HG02798 (cell line): Measurements from ENCODE around the gene PCOLCE2.

Experiments used
- ATAC-seq: cut with Tn5 transposase; IDR thresholded peaks from one replicate; pipeline ENCODE4 v1.9.1; 2021; ENCODE audit warnings: mild to moderate bottlenecking; ENCODE audit not compliant: unreplicated experiment, poor library complexity

Gene PCOLCE2

GRCh38 chr3:142818651-142819050 is 70.2 kb downstream of the PCOLCE2 start:
- ATAC-seq, result no peak

GRCh38 chr3:142817897-142818296 is 71.0 kb downstream of the PCOLCE2 start:
- ATAC-seq, result no peak

DNA sequence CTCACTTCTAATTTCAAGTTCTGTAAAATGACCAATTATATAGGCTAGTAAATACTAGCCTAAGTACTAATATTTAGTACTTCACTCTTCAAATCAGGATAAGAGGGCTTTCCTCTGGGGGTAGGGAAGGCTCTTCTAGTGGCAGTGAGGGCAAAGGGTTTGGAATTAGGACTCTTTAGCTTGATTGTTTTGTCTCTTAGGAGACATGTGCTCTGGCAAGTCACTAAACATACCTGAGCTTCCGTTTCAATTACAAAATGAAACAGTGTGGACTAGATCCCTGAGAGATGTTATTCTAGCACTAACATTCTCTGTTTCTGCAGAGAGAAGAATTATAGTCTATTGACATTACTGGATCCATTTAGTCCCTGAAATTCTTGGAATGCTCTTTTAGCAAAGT is 71.5 kb downstream of the PCOLCE2 start:
- no peak for ATAC-seq

GRCh38 chr3:142815803-142816202 is 73.1 kb downstream of the PCOLCE2 start:
- no peak for ATAC-seq

DNA sequence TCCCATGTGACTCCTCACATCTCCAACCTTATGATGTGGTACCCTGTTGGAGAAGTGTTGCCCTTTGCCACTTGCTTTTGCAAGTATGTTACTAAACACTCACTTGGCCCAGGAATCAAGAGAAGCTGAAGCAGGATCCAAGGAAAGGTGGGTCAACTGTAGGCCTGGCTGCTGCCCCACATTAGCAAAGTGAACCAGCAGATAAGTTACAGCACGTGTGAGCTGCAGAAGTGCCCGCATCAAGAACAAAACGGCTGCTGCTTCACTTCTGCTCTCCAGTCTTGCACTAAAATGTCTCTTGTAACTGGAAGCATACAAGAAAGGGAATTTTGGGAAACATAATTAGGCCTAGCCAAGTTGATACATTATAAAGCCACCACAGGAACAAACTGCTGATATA is 79.6 kb downstream of the PCOLCE2 start:
- no peak for ATAC-seq

DNA sequence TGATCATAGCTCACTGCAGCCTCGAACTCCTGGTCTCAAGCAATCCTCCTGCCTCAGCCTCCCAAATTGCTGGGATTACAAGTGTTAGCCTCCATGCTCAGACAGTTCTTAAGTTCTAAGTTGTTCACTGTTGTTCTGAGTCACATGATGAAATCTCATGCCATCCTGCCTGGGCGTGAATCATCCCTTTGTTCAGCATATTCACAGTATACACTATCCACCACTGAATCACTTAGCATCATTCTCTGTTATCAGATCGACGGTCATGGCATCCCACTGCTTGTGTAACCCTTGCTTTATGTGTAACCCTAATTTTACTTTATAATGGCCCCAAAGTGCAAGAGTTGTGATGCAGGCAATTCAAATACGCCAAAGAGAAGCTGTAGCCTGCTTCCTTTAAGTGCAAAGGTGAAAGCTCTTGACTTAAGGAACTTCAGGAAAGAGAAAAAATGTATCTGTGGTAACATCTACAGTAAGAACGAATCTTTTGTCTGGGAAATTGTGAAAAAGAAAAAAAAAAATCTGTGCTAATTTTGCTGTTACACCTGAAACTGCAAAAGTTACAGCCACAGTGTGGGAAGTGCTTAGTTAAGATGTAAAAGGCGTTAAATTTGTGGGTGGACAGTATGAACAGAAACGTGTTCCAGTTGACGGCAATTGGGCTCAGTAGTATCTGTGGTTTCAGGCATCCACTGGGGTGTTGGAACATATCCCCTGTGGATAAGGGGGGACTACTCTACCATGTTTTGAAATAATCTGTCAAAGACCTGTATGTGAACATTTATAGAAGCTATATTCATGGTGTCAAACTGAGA is 80.6 kb downstream of the PCOLCE2 start:
- ATAC-seq, result no peak

DNA sequence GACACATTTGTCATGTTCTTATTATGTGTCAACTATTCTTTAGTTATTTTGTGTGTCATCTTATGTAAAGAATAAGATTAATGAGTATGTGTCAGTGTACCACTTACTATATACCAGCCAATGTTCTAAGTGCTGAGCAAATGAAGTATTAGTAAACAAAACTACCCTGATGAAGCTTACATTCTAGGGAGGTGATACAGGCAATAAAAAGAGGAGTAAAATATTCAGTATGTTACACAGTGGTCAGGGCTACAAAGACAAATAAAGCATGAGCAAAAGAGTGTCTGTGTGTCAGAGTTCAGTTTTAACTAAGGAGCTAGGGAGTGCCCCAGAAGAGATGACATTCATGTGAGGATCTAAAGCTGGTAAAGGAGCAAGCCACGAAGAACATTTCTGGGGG is 86.0 kb downstream of the PCOLCE2 start:
- no peak for ATAC-seq

GRCh38 chr3:142801746-142802145 is 87.1 kb downstream of the PCOLCE2 start:
- no peak for ATAC-seq

DNA sequence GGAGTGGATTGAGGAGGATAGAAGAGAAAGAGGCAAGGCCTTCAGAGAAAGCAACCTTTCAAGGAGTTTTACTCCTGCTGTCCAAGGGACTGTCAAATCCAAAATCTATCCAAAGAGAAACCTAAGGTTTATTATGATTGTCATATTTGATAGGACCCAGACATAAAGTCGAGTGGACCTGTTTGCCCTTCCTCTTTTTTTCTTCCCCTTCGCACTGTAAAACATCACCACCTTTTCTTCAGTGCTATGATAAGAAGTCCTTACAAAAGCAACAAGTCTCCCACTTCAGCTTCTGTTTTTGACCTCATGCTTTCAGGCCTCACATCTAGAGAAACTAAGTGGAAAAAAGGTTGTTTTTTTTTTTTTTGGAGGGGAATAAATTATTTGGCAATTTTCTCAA is 92.1 kb downstream of the PCOLCE2 start:
- ATAC-seq, result no peak

- ATAC-seq, result no peak
These were observed 93.6 kb downstream of the PCOLCE2 start for GRCh38 chr3:142795332-142795731.

- no peak for ATAC-seq
These were observed 94.4 kb downstream of the PCOLCE2 start for GRCh38 chr3:142794508-142794907.

- no peak for ATAC-seq
These were observed 101.2 kb downstream of the PCOLCE2 start for GRCh38 chr3:142787719-142788118.

DNA sequence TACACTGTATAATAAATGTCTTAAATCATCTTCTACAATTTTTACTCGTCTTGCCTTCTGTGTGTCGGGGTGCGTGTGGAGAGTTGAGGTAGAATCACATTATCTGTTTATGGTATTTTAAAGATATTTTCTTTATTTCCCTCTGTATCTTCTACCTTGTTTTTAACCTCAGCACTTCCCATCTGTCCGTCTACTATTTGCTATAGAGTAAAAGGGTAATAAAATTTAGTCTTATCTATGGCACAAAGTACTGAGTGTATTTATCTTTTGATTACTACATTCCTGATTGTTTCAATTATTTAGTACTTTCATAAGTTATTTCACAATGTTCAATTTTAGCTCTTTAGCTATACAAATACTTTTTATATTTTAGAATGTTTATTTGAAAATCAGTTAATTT is 102.9 kb downstream of the PCOLCE2 start:
- no peak for ATAC-seq

- no peak for ATAC-seq
These were observed 104.7 kb downstream of the PCOLCE2 start for GRCh38 chr3:142784228-142784627.

DNA sequence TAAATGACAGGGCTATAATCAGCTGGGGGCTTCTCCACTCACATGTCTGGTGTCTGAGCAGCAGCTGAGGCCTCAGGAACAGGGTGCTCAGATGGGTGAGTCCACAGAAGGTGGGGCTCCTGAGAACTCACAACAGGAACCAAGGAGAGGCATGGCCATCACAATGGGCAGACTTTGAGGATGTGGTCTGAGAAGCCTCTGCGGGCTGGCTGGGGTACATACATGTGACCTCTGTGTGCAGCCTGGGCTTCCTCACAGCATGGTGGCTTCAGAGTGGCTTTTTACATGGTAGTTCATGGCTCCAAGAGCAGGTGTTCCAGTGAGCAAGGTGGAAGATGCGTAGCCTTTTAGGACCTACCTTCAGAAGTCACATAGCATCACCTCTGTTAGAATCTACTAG is 106.3 kb downstream of the PCOLCE2 start:
- ATAC-seq, result no peak

DNA sequence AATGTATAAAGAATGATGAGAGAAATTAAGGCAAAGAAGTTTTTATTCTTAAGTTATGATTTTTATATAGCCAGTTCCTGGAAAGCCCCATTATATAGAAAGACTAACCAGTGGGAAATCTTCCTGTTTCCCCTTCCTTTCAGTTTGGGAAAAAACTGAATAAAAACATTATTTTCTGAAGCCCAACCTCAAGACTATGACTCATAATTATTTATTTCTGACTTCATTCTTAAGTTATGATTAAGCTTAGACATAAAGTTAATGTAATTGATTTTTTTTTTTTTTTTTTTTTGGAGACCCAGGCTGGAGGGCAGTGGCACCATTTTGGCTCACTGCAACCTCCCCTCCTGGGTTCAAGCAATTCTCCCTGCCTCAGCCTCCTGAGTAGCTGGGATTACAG is 109.3 kb downstream of the PCOLCE2 start:
- ATAC-seq, result no peak

DNA sequence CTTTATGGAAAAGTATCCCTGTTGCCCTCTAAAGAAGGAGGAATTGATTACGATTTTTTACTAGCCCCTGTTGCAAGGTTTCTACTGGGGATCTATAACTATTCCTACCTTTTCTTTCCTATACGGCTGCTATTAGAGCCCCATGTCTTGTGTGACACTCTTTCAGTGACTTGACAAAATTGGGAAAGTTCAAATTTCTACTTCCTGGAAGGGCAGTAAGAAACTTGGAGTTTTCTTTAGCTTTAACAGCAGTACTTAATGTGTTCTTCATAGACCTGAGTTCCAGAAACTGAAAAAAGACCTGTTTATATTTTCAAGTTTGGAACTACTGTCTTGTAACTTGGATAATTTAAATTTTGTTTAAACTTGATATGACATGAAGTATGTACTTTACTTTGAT is 110.3 kb downstream of the PCOLCE2 start:
- ATAC-seq, result no peak

DNA sequence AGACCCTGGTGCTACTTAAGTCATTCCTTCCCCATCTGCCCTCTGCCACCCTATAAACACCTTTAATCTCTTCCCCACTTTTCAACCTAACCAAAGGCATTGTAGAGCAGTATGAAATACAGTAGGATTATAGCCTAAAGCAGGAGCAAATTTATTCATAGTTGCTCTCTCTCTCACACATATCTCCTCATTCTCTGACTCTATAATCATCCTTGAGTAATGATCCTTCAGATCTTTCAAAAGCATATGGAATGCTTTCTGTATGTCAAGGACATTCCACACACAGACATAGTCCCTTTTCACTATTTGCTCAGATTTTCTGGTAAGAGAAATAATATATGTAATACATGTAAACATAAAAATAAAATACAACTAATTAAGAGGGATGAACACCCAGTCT is 111.0 kb downstream of the PCOLCE2 start:
- no peak for ATAC-seq

DNA sequence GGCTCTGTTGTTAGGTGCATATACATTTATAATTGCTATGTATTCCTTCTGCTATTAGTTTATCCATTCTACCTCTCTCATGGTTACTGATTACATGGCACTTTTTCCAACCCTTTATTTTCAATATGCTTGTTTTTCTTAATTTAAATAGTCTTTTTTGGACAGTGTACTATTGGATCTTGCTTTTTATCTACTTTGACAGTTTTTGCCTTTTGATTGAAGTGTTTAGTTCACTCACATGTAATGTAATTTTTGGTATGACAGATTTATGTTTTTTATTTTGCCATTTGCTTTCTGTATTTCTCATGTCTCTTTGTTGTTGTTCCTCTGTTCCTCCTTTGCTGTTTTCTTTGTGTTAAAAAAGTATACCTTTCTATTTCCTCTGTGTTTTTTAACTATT is 120.5 kb downstream of the PCOLCE2 start:
- ATAC-seq, result no peak
